Parathyroid adenoma (tissue), 2 donors: ENCODE data around the gene PRDM10.

Experiments
- H2AFZ ChIP-seq: fragments of 300-600 bp; sonication (generic); one replicate; pipeline ENCODE4 v1.7.0; 2017; ENCODE audit warnings: antibody characterized with exemption, mild to moderate bottlenecking
- H3K27ac ChIP-seq: fragments of 300-600 bp; sonication (generic); one replicate; pipeline ENCODE4 v1.7.0; 2017
- H3K27me3 ChIP-seq: fragments of 300-600 bp; sonication (generic); one replicate; pipeline ENCODE4 v1.7.0; 2017; ENCODE audit warnings: low read length; ENCODE audit not compliant: control insufficient read depth, insufficient read depth
- H3K36me3 ChIP-seq: fragments of 300-600 bp; sonication (generic); one replicate; pipeline ENCODE4 v1.7.0; 2017; ENCODE audit warnings: low read length; ENCODE audit not compliant: control insufficient read depth, insufficient read depth
- H3K4me1 ChIP-seq: fragments of 300-600 bp; sonication (generic); one replicate; pipeline ENCODE4 v1.7.0; 2017; ENCODE audit warnings: control low read depth
- H3K4me2 ChIP-seq: fragments of 300-600 bp; sonication (generic); one replicate; pipeline ENCODE4 v1.7.0; 2017; ENCODE audit warnings: low read length
- H3K4me3 ChIP-seq: fragments of 300-600 bp; sonication (generic); one replicate; pipeline ENCODE4 v1.7.0; 2017; ENCODE audit warnings: low read depth, low read length
- H3K79me2 ChIP-seq: fragments of 300-600 bp; sonication (generic); one replicate; pipeline ENCODE4 v1.7.0; 2017; ENCODE audit warnings: control low read depth
- H3K9ac ChIP-seq: fragments of 300-600 bp; sonication (generic); one replicate; pipeline ENCODE4 v1.7.0; 2017; ENCODE audit warnings: mild to moderate bottlenecking
- H3K9me3 ChIP-seq: fragments of 300-600 bp; sonication (generic); one replicate; pipeline ENCODE4 v1.7.0; 2017; ENCODE audit warnings: low read length; ENCODE audit not compliant: control insufficient read depth
- TF ChIP-seq, protein P1 (sequence below): fragments of 300-600 bp; sonication (generic); IDR thresholded peaks from one replicate; pipeline ENCODE4 v1.7.0; 2017; ENCODE audit warnings: antibody characterized with exemption, mild to moderate bottlenecking
- donor health status: primary hyperparathyroidism.

Gene PRDM10

DNA sequence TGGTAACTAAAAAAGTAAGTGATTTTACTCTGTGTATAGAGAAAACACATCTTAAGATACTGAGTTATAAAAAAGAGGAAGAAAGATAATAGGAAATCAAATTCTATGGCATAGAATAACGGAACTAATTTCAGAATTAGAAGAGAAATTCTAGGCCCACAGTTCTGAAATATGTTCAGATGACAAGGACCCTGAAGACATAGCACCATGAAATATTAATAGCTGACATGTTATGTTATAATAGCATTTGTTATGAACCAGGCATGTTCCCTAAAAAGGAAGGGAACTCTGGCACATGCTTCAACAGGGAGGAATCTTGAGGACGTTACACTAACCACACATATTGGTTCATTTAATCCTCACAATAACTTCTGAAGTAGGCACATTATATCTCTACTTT, 32.7 kb downstream of the PRDM10 start:
- Histone ChIP-seq H3K4me1 (no peaks in the 10 kb centered on the region), H3K4me2 (no peak overlapping the region), H3K27me3 (no peaks in the 10 kb centered on the region), H3K9me3 (no peaks in the 10 kb centered on the region), H3K9ac (no peak overlapping the region), H3K4me3 (no peak overlapping the region), H2AFZ (no peak overlapping the region), H3K79me2 (no peaks in the 10 kb centered on the region), H3K36me3 (no peaks in the 10 kb centered on the region), H3K27ac (no peak overlapping the region)
- TF ChIP-seq, protein P1, sequence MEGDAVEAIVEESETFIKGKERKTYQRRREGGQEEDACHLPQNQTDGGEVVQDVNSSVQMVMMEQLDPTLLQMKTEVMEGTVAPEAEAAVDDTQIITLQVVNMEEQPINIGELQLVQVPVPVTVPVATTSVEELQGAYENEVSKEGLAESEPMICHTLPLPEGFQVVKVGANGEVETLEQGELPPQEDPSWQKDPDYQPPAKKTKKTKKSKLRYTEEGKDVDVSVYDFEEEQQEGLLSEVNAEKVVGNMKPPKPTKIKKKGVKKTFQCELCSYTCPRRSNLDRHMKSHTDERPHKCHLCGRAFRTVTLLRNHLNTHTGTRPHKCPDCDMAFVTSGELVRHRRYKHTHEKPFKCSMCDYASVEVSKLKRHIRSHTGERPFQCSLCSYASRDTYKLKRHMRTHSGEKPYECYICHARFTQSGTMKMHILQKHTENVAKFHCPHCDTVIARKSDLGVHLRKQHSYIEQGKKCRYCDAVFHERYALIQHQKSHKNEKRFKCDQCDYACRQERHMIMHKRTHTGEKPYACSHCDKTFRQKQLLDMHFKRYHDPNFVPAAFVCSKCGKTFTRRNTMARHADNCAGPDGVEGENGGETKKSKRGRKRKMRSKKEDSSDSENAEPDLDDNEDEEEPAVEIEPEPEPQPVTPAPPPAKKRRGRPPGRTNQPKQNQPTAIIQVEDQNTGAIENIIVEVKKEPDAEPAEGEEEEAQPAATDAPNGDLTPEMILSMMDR: no peak

DNA sequence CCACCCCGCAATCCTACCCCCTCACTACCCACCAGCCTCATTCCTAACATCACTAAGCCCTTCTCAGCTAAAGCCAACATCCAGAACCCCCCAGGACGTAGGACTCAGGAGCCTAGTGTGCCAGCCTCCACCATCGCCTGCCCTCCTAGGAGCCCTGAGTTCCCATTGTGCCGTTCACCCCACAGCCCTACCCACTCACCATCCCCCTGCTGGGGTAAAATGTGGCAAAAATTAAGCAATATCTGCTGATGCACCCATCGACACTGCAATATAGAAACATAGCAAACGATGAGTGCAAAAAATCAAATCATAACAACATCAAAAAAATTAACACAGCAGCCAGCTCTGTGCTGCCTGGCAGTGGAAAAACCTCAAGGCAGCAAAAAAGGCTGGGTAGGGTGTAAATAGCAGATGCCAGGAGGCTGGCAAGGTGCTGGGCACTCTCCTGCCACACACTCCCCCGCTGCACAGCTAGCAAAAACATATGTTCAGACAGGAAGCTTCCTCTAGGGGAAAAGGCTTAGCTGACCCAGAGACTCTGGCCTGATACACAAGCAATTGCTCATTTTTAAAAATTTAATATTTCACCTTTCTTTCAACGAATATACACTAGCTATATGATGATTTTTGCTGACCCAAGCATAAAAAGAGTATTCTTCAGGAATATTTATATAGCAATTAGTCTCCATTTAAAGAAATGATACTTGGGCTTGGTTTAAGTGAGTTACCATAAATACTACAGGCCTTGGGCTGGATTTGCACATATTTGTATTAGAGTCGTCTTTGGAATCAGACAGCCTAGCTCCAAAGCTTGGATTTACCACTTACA, 33.8 kb downstream of the PRDM10 start:
- TF ChIP-seq, protein P1: no peak
- H3K4me3 ChIP-seq: no peak overlapping the region
- H3K4me1 ChIP-seq: no peaks in the 10 kb centered on the region
- H3K79me2 ChIP-seq: no peaks in the 10 kb centered on the region
- H3K27me3 ChIP-seq: no peaks in the 10 kb centered on the region
- no peak overlapping the region for H3K27ac ChIP-seq
- H3K4me2 ChIP-seq: no peak overlapping the region
- no peak overlapping the region for H2AFZ ChIP-seq
- no peaks in the 10 kb centered on the region for H3K9me3 ChIP-seq
- H3K36me3 ChIP-seq: no peaks in the 10 kb centered on the region
- H3K9ac ChIP-seq: no peak overlapping the region

DNA sequence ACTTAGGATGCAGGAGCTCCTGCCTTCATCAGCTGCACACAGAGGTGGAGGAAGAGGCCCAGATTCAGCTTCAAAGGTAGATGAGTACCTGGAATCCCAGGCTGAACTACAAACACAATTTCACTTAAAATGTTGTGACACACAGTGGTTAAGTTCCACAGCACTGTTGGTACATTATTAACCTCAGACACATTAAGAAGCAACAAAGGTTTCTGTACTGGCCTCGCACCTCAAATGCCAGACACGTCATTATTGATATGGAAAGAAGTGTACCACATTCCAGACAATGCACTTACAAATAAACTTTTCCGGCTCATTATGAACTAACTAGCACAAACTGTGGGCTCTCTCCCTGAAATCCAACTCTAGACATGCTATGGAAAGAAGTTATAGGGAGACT, 34.6 kb downstream of the PRDM10 start:
- TF ChIP-seq, protein P1: no peak
- Histone ChIP-seq H2AFZ (no peak overlapping the region), H3K9ac (no peak overlapping the region), H3K4me3 (no peak overlapping the region), H3K9me3 (no peaks in the 10 kb centered on the region), H3K79me2 (no peaks in the 10 kb centered on the region), H3K27me3 (no peaks in the 10 kb centered on the region), H3K4me1 (no peaks in the 10 kb centered on the region), H3K4me2 (no peak overlapping the region), H3K36me3 (no peaks in the 10 kb centered on the region), H3K27ac (no peak overlapping the region)

DNA sequence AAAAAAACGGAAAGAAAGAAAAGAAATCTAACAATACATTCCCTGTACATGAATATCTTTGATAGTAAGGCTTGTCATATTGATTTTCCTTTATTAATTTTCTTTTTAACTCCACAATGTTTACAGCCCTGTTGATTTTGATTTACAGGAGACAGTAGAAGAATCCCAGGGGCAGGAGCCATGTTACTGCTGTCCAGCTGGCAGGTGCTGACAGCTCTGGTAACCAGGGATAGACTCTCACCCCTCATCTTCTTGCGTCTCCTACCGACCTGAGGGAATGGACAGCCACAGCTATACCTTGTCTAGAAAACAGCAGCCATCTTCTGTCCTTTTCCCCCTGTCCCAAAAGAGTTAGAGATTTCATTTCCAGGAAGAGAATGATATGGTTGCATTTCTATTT, 37.4 kb downstream of the PRDM10 start:
- H3K79me2 ChIP-seq: no peaks in the 10 kb centered on the region
- H3K27me3 ChIP-seq: no peaks in the 10 kb centered on the region
- H3K4me2 ChIP-seq: no peak overlapping the region
- no peak overlapping the region for H3K9ac ChIP-seq
- no peak overlapping the region for H3K4me3 ChIP-seq
- no peak overlapping the region for H3K27ac ChIP-seq
- no peaks in the 10 kb centered on the region for H3K4me1 ChIP-seq
- TF ChIP-seq, protein P1: no peak
- H3K36me3 ChIP-seq: no peaks in the 10 kb centered on the region
- no peaks in the 10 kb centered on the region for H3K9me3 ChIP-seq
- no peak overlapping the region for H2AFZ ChIP-seq
